Gastrocnemius medialis (tissue), 4 donors: ENCODE results near the gene PGAM2. TPM values are rescaled to one million over a fixed set of nuclear protein-coding genes. Genes with fewer than 3 reads are reported as not detected.

ENCODE experiments used
- ATAC-seq, 2 donors: fragments of 150-250 bp; one replicate each; pipeline ENCODE4 v1.9.1; 2016
- DNase-seq, 2 donors: peaks; one replicate each; pipeline ENCODE4 v3.0.0-alpha.2; 2019
- H3K27ac ChIP-seq, 4 donors: fragments of 200-600 bp; sonication (generic); 1 replicate in 1 of 4; 2 replicates in 3 of 4; pipeline ENCODE4 v1.5.1; 2016 to 2018; ENCODE audit warnings: mild to moderate bottlenecking in 2 of 4, moderate library complexity in 1 of 4
- H3K27me3 ChIP-seq, 3 donors: fragments of 200-600 bp; sonication (generic) in 2 of 3; 1 replicate in 1 of 3; 2 replicates in 2 of 3; pipeline versions ENCODE4 v1.5.1 to v1.6.0; 2016 to 2019; ENCODE audit warnings: mild to moderate bottlenecking in 1 of 3, moderate library complexity in 1 of 3
- H3K36me3 ChIP-seq, 2 donors: fragments of 200-600 bp; sonication (generic) in 1 of 2; one replicate each; pipeline ENCODE4 v1.5.1; 2017 to 2018
- H3K4me1 ChIP-seq, 2 donors: fragments of 200-600 bp; sonication (generic) in 1 of 2; one replicate each; pipeline ENCODE4 v1.5.1; 2016 to 2017; ENCODE audit warnings: mild to moderate bottlenecking in 2 of 2
- H3K4me3 ChIP-seq, 4 donors: fragments of 200-600 bp; sonication (generic) in 3 of 4; 1 replicate in 1 of 4; 2 replicates in 3 of 4; pipeline ENCODE4 v1.5.1; 2016 to 2019; ENCODE audit warnings: mild to moderate bottlenecking in 2 of 4
- H3K9me3 ChIP-seq, 3 donors: fragments of 200-600 bp; sonication (generic) in 2 of 3; 1 replicate in 1 of 3; 2 replicates in 2 of 3; pipeline ENCODE4 v1.5.1; 2016 to 2019
- POLR2A ChIP-seq, 2 donors: fragments of 450-650 bp; IDR thresholded peaks; one replicate each; pipeline ENCODE4 v1.6.1; 2017; ENCODE audit warnings: antibody characterized with exemption in 2 of 2, mild to moderate bottlenecking in 2 of 2, moderate library complexity in 2 of 2
- in situ Hi-C, 4 donors: fragments of 200-750 bp; cut with MboI; loops; one replicate each; pipeline versions ENCODE4 v1.15.0 to v1.8.0; 2017; ENCODE audit warnings: low sequenced_read_pairs in 4 of 4
- intact Hi-C: fragments of 100-400 bp; cut with DNase I; formaldehyde crosslinking; loops from one replicate; pipeline ENCODE4 v1.15.1; 2023; ENCODE audit warnings: low total_unique reads
- total RNA-seq, 4 donors: library from RNA; depleted of rRNA; stranded (reverse); fragments of >200 nt; gene quantifications; one replicate each; pipeline versions ENCODE4 v1.1.0 to v1.2.3, GENCODE V29; 2016
- TF ChIP-seq, protein P1 (sequence below), 5 experiments: fragments of 450-650 bp in 3 of 5; fragments of 200-600 bp in 2 of 5; sonication (generic) in 2 of 5; IDR thresholded peaks in 4 of 5; conservative IDR thresholded peaks in 1 of 5; 1 replicate in 4 of 5; 2 replicates in 1 of 5; pipeline ENCODE4 v1.5.1; 2016 to 2019; ENCODE audit warnings: antibody characterized with exemption in 5 of 5, mild to moderate bottlenecking in 3 of 5, moderate library complexity in 3 of 5

PGAM2 gene
- total RNA-seq, 4 donors from 2014 or later: 129 to 355 (median 306) TPM

DNA sequence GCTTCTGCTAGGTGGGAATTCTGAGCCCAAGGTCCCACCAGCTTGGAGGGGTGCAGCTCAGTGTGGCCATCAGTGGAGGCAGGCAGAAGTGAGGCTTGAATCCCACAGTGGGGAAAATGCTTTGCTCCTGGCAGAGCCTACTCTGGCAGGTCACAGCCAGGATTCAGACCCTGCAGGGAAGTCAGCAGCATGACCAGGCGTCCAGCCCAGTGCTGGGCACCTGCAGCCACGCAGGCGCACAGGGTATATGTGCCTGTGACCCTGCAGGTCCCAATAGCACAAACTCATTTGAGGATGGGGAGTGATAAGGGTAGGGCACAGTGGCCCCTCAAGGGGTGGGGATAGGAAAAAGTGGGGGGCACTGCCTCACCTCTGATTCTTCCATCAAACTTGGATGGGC, 30.4 kb upstream of the PGAM2 start:
- Histone ChIP-seq H3K27ac (no peak overlapping the region), H3K27me3 (no peaks in the 10 kb centered on the region), H3K4me3 (no peak overlapping the region), H3K9me3 (no peaks in the 10 kb centered on the region), H3K36me3 (no peaks in the 10 kb centered on the region), H3K4me1 (no peaks in the 10 kb centered on the region)
- intact Hi-C loops (no loop called here), in situ Hi-C loops (no loop called here)
- TF ChIP-seq, protein P1, sequence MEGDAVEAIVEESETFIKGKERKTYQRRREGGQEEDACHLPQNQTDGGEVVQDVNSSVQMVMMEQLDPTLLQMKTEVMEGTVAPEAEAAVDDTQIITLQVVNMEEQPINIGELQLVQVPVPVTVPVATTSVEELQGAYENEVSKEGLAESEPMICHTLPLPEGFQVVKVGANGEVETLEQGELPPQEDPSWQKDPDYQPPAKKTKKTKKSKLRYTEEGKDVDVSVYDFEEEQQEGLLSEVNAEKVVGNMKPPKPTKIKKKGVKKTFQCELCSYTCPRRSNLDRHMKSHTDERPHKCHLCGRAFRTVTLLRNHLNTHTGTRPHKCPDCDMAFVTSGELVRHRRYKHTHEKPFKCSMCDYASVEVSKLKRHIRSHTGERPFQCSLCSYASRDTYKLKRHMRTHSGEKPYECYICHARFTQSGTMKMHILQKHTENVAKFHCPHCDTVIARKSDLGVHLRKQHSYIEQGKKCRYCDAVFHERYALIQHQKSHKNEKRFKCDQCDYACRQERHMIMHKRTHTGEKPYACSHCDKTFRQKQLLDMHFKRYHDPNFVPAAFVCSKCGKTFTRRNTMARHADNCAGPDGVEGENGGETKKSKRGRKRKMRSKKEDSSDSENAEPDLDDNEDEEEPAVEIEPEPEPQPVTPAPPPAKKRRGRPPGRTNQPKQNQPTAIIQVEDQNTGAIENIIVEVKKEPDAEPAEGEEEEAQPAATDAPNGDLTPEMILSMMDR (IDR thresholded peaks at IDR 0.05 in 4 of 5, conservative IDR thresholded peaks at IDR 0.05 in 1 of 5): no peak
- TF ChIP-seq POLR2A (IDR thresholded peaks at IDR 0.05): no peak
- ATAC-seq (no peak), DNase-seq (no peak)

DNA sequence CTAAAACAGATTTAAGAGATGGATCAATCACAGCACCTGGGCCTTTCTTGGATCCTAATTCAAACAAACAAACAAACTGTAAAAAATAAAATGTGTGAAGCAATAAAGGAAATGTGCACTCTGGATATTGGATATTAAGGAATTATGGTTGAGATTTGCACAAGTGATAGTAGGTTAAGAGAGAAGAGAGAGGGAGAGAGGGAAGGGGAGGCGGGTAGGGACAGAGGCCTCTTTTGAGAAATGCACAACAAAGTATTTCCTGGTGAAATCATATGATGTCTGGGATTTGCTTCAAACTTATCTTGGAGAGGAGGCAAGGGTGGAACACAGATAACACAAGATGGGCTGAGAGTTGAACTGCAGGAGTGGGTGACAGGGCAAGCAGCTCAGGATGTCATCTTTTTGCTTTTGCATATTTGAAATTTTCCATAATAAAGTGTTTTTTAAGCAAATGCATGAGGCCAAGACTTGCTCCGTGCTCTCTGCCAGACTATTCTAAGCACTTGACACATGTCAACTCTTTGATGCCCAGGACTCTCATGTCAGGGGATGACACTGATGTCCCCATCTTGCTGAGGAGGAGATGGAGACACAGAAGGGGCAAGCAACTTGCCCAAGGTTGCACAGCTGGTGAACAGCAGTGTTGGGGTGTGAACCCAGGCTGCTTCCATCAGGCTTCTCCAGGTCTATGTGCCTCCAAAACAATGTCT, 29.7 kb upstream of the PGAM2 start:
- Histone ChIP-seq H3K27me3 (no peaks in the 10 kb centered on the region), H3K9me3 (no peaks in the 10 kb centered on the region), H3K36me3 (no peaks in the 10 kb centered on the region), H3K4me1 (no peaks in the 10 kb centered on the region), H3K27ac (no peak overlapping the region), H3K4me3 (no peak overlapping the region)
- ATAC-seq: no peak
- in situ Hi-C loops (no loop called here), intact Hi-C loops (no loop called here)
- TF ChIP-seq POLR2A (IDR thresholded peaks at IDR 0.05): no peak
- TF ChIP-seq, protein P1 (IDR thresholded peaks at IDR 0.05 in 4 of 5, conservative IDR thresholded peaks at IDR 0.05 in 1 of 5): no peak
- no peak for DNase-seq

DNA sequence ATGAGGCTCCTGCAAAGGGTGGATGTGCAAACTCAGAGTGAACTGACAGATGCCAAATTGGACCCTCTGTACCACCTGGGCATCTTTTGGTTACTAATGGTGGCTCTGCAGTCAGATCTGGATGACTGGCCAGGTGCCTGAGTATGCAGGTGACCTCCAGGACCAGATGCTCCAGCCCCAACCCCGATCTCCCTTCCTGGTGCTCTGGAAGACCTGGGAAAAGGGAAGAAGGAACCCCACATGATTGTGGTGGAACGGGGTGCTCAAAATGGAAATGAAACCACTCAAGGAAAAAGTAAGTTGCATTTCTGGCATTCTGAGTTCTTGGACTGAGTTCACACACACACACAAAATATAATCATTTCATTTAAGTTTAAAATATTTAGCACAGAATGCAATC, 29.0 kb upstream of the PGAM2 start:
- TF ChIP-seq, protein P1 (IDR thresholded peaks at IDR 0.05 in 4 of 5, conservative IDR thresholded peaks at IDR 0.05 in 1 of 5): no peak
- TF ChIP-seq POLR2A (IDR thresholded peaks at IDR 0.05): no peak
- Histone ChIP-seq H3K27me3 (no peaks in the 10 kb centered on the region), H3K36me3 (no peaks in the 10 kb centered on the region), H3K4me1 (no peaks in the 10 kb centered on the region), H3K27ac (no peak overlapping the region), H3K9me3 (no peaks in the 10 kb centered on the region), H3K4me3 (no peak overlapping the region)
- DNase-seq: no peak
- intact Hi-C loops (no loop called here), in situ Hi-C loops (no loop called here)
- ATAC-seq: no peak

DNA sequence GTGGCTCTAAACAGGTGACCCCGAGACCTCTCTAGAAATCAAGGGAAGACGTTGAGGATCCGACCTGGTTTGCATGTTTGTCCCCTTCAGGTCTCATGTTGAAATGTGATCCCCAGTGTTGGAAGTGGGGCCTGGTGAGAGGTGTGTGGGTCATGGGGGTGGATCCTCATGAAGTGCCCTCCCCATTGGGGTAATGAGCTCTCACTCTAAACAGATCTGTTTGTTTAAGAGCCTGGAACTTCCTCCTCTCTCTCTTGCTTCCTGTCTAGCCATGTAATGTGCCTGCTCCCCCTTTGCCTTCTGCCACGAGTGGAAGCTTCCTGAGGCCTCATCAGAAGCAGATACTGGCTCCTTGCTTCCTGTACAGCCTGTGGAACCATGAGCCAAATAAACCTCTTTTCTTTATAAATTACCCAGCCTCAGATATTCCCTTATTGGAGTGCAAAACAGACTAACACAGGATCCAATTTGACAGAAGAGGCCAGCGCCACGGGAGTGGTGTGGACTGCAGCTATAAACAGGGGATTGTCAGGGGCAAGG, 27.8 kb upstream of the PGAM2 start:
- DNase-seq: no peak

More for the DNA sequence above, 27.8 kb upstream of the PGAM2 start:
- H3K27me3 ChIP-seq: no peaks in the 10 kb centered on the region
- TF ChIP-seq, protein P1 (IDR thresholded peaks at IDR 0.05 in 4 of 5, conservative IDR thresholded peaks at IDR 0.05 in 1 of 5): no peak
- TF ChIP-seq POLR2A (IDR thresholded peaks at IDR 0.05): no peak
- H3K9me3 ChIP-seq: no peaks in the 10 kb centered on the region
- in situ Hi-C loops (no loop called here), intact Hi-C loops (no loop called here)
- H3K36me3 ChIP-seq: no peaks in the 10 kb centered on the region
- no peak overlapping the region for H3K4me3 ChIP-seq
- no peak for ATAC-seq
- H3K4me1 ChIP-seq: peaks cover 8 to 9% of the 10 kb centered on the region in 2 donors
- H3K27ac ChIP-seq: no peak overlapping the region
